ENCODE results near the gene MAN2A2.

MAN2A2 gene

GRCh38 chr15:90967206-90967605 is 64.1 kb downstream of the MAN2A2 start:
- no peak for DNase-seq (ENCODE audit: low read depth)

DNA sequence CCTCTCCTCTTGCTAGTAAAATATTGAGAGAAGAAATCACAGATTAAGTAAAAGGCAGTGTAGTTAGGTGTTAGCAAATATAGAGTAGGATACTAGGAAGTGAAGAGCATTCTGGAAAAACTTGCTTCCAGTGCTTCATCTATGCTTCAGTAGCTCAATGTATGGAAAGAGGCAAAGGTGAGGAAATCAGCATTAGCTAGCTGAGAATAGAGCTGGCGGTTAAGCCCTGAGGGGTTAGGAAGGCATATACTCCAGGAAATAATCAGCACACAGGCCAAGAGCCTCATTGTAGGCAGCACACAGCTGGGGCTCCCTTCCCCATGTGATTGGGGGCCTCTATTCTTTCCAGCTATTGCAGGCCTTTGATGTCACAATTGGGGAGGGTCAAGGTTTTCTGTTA is 65.3 kb downstream of the MAN2A2 start:
- DNase-seq (ENCODE audit: low read depth) = no peak

DNA sequence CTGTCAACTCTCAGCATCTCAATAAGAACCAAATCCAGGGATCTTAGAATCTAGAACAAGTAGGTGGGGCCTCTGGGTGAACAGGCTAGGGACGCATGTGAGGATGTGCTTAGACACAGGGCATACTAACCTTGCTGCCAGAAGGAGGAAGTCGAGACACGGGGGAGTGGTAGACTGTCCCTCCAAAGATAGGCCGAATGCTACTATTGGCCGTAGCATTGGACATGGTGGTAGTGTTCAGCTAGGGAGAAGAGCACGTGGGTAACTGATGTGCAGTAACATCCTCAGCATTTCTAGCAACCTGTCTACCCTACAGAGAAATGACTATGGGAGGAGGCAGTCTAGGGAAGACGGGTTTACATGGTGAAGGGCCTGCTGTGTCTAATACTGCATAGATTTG is 67.2 kb downstream of the MAN2A2 start:
- no peak for DNase-seq (ENCODE audit: low read depth)

DNA sequence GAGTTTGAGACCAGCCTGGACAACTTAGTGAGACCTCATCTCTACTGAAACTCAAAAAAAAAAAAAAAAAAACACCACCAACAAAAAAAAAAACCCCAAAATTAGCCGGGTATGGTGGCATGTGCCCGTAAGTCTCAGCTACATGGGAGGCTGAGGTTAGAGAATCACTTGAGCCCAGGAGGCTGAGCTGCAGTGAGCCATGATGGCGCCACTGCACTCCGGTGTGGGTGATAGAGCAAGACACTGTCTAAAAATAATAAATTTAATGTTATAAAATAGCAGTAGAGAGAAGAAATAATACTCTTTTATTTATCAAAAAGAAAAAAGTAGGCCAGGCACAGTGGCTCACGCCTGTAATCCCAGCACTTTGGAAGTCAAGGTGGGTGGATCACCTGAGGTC is 69.0 kb downstream of the MAN2A2 start:
- DNase-seq (ENCODE audit: low read depth) = no peak

Data from stimulated activated CD8-positive, alpha-beta memory T cell treated with anti-CD3 and anti-CD28 coated beads, Interleukin-12 subunit alpha, Interleukin-12 subunit beta, amount 100 ng/mL, for 1 hour (primary cell).